HUES64 (cell line): ENCODE measurements around the gene FAM53A.
A peak's percentile ranks its signal among the peaks of the same experiment; 100 is the strongest.
"Not testable (repeated sequence)": the region's sequence is repeated elsewhere in the genome, so short reads cannot be mapped to it uniquely, and the experiment has no call there.

ENCODE experiments used
- H3K27ac ChIP-seq: 2 replicates; pipeline ENCODE4 v1.7.0; 2013; ENCODE audit warnings: low read depth, low read length, inconsistent platforms
- H3K27me3 ChIP-seq: 2 replicates; pipeline ENCODE4 v1.6.1; 2013; ENCODE audit warnings: mild to moderate bottlenecking, low read length; ENCODE audit not compliant: insufficient read depth
- H3K36me3 ChIP-seq: 2 replicates; pipeline ENCODE4 v1.6.1; 2013; ENCODE audit warnings: mild to moderate bottlenecking, low read length; ENCODE audit not compliant: insufficient read depth
- H3K4me1 ChIP-seq: 2 replicates; pipeline ENCODE4 v1.6.1; 2013; ENCODE audit warnings: mild to moderate bottlenecking, low read length, moderate library complexity; ENCODE audit not compliant: insufficient read depth
- H3K4me3 ChIP-seq: 2 replicates; pipeline ENCODE4 v1.5.1; 2013; ENCODE audit warnings: mild to moderate bottlenecking, low read length, moderate library complexity
- H3K9ac ChIP-seq: 2 replicates; pipeline ENCODE4 v1.6.1; 2013; ENCODE audit warnings: mild to moderate bottlenecking, low read depth, low read length
- H3K9me3 ChIP-seq: 2 replicates; pipeline ENCODE4 v1.6.1; 2013; ENCODE audit warnings: low read depth, low read length; ENCODE audit not compliant: insufficient read depth
- WGBS: fragments of 150-250, 120-280 bp; methylation state at CpG from one replicate; pipeline ENCODE4 v1.1.7; 2013; ENCODE audit warnings: missing lambda C conversion rate; 5-methylcytosine and 5-hydroxymethylcytosine counted together

Gene FAM53A

DNA sequence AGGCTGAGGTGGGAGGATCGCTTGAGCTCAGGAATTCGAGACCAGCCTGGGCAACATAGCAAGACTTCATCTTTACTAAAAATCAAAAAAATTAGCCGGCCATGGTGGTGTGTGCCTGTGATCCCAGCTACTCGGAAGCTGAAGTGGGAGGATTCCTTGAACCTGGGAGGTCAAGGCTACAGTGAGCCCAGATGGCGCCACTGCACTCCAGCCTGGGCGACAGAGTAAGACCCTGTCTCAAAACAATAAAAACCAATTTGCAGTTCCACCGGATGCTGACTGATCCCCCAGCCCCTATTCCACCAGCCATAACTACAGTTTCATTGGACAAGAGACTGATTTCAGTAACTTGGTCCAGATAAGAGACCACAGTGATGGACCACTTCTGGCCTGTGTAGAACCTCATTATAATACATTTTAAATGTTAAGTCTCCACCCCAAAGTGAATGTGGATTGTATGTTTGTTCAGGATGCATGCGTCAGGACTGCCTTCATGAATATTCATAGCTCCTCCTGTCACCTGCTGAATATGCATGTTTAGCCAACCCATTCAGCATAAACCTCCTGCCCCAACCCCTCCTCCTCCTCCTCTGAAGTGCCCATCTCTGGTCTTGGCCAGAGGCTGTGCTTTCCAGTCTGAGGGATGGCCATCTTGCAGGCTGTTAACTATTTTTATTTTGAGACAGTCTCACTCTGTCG is 30.3 kb upstream of the FAM53A start:
- no peaks in the 10 kb centered on the region for H3K9me3 ChIP-seq
- no peak overlapping the region for H3K9ac ChIP-seq

DNA sequence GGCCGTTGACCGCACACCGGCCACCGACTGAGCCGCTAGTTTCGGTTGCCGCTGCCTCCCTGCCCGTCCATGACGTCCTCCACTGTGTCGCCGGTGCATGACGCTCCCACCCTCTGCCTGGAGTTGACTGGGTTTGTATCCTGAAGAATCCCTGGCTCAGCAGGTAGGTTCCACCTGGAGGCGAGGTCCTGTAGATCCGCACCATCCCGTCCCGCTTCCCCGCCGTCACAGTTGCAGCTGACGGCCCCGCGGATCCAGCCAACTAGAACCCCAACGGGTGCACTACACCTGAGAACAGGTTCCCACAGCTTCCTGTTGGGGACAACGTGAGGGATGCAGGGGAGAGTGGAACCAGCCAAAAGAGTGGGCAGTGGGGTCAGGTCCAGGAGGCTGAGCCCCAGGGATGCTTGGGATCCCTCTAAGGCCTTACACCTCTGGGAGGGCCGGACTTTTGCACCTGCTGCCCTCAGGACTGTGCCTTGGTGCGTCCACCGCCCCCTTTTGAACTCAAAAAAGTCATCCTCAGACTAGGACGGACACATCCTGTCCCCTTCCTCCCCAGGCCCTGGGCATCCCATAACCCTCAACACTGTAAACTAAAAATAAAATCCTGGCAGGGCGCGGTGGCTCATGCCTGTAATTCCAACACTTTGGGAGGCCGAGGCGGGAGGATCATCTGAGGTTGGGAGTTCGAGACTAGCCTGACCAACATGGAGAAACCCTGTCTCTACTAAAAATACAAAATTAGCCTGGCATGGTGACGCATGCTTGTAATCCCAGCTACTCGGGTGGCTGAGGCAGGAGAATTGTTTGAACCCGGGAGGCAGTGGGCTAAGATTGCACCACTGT is 29.1 kb upstream of the FAM53A start:
- Histone ChIP-seq H3K9ac (peak overlapping the region; percentile 98), H3K27ac (peak overlapping the region; percentile 99; the same call in 1 of the 2 replicates), H3K27me3 (no peaks in the 10 kb centered on the region), H3K36me3 (peaks cover 33% of the 10 kb centered on the region), H3K9me3 (no peaks in the 10 kb centered on the region), H3K4me1 (no peaks in the 10 kb centered on the region), H3K4me3 (peak overlapping the region; percentile 81)
- WGBS = 30% methylated on average over 35 of the region's 35 CpGs

More for the DNA sequence above, 30.3 kb upstream of the FAM53A start:
- no peak overlapping the region for H3K4me3 ChIP-seq
- no peak overlapping the region for H3K27ac ChIP-seq
- WGBS = 86% methylated on average over 9 of the region's 9 CpGs
- H3K4me1 ChIP-seq = no peaks in the 10 kb centered on the region
- no peaks in the 10 kb centered on the region for H3K27me3 ChIP-seq
- peaks cover 27% of the 10 kb centered on the region for H3K36me3 ChIP-seq

DNA sequence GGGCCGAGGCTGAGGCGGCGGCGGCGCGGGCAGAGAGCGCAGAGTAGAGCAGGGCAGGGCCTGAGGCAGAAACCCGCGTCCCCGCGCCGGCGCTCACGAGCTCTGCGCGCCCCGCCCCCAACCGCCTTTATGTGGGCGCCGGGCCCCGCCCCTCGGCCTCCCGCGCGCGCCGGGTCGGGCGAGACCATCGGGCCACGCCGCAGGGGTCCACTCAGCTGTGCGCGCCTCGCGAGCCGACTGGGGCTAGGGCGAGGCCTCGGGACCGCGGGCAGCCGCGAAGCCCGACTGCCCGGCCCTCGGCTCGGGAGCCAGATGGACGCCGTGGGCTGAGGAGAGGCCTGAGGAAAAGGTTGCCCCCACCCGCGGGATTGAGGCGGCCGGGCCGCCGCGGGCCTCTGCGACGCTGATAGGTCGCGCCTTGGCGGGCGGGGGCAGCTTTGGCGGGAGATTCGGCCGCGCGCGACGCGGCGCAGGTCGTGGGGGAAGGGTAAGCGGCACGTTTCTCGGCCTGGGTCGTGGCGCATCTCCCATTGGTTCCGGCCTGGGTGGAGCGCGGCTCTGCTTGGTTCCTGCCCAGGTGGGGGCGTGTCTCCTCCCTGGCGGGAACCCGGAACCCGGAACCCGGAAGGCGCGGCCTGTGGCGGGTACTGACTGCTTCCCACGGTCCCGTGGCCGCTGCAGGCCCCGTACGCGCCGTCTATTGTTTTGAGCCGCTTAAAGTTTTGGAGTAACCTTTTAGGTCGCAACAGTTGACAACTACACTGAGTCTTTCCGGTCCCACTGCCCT is 28.3 kb upstream of the FAM53A start, which contains the start of gene SLBP:
Gene SLBP (minus strand): TSS at position 104 of the 787 bp plus-strand sequence. CDS start 131 bp downstream, outside the sequence.
- H3K9ac ChIP-seq = peak within 1 kb of the TSS; percentile 98
- no peaks in the 10 kb centered on the region for H3K9me3 ChIP-seq
- peak within 1 kb of the TSS; percentile 99 for H3K27ac ChIP-seq
- H3K4me3 ChIP-seq = peak within 1 kb of the TSS; percentile 81
- H3K27me3 ChIP-seq = no peaks in the 10 kb centered on the region
- no peaks in the 10 kb centered on the region for H3K4me1 ChIP-seq
- under 1% methylated on average over 98 of the region's 98 CpGs for WGBS
- H3K36me3 ChIP-seq = peaks cover 28% of the 10 kb centered on the region

DNA sequence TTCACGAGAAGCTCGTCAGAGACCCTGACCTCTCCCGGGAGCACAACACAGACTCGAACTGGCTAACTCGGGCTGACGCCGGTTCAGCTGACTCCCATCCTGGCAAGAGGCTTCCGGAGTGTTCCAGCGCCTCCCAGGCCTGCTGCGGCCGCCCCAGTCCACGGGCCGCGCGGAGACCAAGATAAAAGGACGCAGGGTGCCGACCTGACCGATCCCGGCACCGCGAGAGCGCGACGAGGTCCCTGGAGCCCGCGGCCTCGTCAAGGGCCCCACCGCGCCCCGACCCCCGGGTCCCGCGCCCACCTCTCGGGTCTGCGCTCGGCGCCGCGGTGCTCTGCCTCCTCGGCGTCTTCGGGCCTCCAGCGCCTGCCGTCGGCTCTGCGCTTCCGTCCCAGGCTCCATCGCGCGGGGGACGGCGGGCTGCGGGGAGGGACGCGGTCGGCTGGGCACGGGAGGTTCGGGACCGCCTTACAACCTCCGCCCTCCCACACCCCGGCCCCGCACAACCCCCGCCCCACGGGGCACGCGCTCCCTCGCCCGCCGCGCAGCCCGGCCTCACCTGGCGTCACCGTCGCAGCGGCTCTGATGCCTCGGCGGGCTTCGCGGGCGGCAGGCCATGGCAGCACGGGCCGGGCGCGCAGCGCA is 27.6 kb upstream of the FAM53A start:
- peak overlapping the region; percentile 99; the same call in 1 of the 2 replicates for H3K27ac ChIP-seq
- peaks cover 25% of the 10 kb centered on the region for H3K36me3 ChIP-seq
- peak overlapping the region; percentile 98 for H3K9ac ChIP-seq
- no peaks in the 10 kb centered on the region for H3K9me3 ChIP-seq
- H3K27me3 ChIP-seq = no peaks in the 10 kb centered on the region
- H3K4me1 ChIP-seq = no peaks in the 10 kb centered on the region
- H3K4me3 ChIP-seq = peak overlapping the region; percentile 81
- WGBS = under 1% methylated on average over 85 of the region's 85 CpGs

DNA sequence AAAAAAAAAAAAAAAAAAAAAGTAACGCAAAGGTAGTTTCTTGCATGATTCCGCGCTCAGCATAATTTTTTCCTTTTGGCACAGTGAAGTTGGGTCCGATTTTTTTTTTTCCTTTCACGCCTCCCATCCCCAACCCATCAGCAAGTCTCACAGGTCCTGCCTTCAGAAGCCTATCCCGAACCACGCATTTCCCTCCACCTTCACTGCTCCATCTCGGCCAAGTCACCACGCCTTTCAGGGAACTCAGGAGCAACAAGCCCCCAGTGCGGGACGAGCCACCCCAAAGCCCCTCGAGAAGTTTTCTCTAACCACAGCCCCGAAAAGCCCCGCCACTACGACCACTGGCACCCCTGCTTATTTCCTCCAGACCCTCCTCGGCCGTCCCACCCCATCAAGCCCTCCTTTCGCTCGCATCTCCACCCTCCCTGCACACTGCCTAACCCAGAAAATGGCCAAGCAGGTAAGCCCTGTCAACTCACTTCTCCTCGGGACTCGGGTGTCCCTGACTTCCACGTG is 27.0 kb upstream of the FAM53A start:
- H3K36me3 ChIP-seq = peaks cover 29% of the 10 kb centered on the region
- no peaks in the 10 kb centered on the region for H3K27me3 ChIP-seq
- H3K9me3 ChIP-seq = no peaks in the 10 kb centered on the region
- peak overlapping the region; percentile 98 for H3K9ac ChIP-seq
- H3K4me3 ChIP-seq = peak overlapping the region; percentile 81
- H3K4me1 ChIP-seq = no peaks in the 10 kb centered on the region
- H3K27ac ChIP-seq = no peak overlapping the region
- 24% methylated on average over 22 of the region's 22 CpGs for WGBS

DNA sequence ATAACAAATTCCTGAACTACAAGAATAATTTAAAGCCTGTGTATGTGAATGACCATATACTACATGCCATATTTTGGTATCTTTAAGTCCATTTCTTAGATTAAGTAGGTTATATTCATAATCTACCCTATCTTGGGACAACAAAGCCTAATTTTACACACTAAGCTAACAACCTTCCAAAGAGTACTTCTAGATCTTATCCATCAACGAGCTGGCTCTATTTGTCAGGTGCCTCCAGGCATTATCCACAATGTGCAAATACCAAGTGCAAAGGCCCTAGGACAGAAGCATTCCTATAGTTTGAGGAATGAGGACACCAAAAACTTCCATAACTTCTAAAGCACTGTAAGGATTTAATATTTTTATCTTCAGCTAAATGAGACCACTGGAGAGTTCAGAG is 24.5 kb upstream of the FAM53A start:
- Histone ChIP-seq H3K36me3 (peaks cover 54% of the 10 kb centered on the region), H3K9ac (no peak overlapping the region), H3K27me3 (no peaks in the 10 kb centered on the region), H3K4me1 (no peaks in the 10 kb centered on the region), H3K9me3 (no peaks in the 10 kb centered on the region), H3K27ac (no peak overlapping the region), H3K4me3 (no peak overlapping the region)
- WGBS = 73% methylated on average over 1 of the region's 1 CpG

DNA sequence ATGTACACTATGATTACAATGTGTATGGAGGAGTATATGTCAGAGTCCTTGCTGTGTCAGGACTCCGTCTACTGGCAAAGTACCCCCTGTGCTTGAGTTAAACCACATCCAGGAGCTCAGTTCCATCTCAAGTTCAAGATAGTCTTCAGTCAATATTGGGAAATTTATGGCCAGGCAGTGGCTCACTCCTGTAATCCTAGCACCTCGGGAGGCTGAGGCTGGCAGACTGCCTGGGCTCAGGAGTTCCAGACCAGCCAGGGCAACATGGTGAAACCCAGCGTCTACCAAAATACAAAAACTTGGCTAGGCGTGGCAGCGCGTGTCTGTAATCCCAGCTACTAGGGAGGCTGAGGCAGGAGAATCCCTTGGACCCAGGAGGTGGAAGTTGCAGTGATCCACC is 22.2 kb upstream of the FAM53A start:
- H3K4me1 ChIP-seq = no peaks in the 10 kb centered on the region
- no peak overlapping the region for H3K27ac ChIP-seq
- WGBS = 97% methylated on average over 6 of the region's 6 CpGs

DNA sequence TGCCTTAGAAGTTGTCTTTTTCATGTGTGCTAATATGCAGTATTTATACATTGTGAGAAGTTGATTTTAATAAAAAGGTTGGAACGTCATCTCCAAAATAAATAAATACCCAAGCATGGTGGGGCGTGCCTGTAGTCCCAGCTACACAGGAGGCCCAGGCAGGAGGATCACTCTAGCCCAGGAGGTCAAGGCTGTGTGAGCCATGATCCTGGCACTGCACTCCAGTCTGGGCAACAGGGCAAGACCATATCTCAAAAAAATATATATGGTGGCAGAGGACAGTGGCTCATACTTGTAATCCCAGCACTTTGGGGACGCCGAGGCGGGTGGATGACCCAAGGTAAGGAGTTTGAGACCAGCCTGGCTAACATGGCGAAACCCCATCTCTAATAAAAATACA is 21.6 kb upstream of the FAM53A start:
- Histone ChIP-seq H3K27me3 (no peaks in the 10 kb centered on the region), H3K9ac (no peak overlapping the region), H3K27ac (no peak overlapping the region), H3K4me1 (no peaks in the 10 kb centered on the region), H3K36me3 (peaks cover 73% of the 10 kb centered on the region), H3K4me3 (no peak overlapping the region), H3K9me3 (no peaks in the 10 kb centered on the region)
- WGBS = 98% methylated on average over 6 of the region's 6 CpGs

More for the DNA sequence above, 22.2 kb upstream of the FAM53A start:
- Histone ChIP-seq H3K9me3 (no peaks in the 10 kb centered on the region), H3K36me3 (peaks cover 71% of the 10 kb centered on the region), H3K4me3 (no peak overlapping the region), H3K27me3 (no peaks in the 10 kb centered on the region), H3K9ac (no peak overlapping the region)

DNA sequence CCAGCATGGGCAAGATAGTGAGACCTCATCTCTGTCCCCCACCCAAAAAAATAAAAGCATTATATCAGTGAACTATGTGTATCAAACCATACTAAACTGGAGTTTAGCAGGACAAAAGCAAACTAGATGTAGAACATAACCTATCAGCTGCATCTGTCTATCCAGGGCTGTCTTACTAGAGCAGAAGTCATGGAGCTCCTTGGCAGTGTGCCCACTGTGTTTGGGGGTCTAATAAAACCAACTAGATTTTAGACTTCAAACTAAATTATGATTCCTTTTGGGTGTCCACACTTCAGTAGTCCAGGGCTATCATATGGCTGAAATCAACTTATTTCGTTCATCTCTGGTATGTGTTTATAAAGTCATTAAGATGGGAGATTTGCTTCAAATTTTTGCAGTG is 19.8 kb upstream of the FAM53A start:
- 100% methylated on average over 1 of the region's 1 CpG for WGBS
- Histone ChIP-seq H3K36me3 (peaks cover 78% of the 10 kb centered on the region), H3K27ac (no peak overlapping the region), H3K4me3 (no peak overlapping the region), H3K27me3 (no peaks in the 10 kb centered on the region), H3K9ac (no peak overlapping the region), H3K9me3 (no peaks in the 10 kb centered on the region), H3K4me1 (no peaks in the 10 kb centered on the region)

DNA sequence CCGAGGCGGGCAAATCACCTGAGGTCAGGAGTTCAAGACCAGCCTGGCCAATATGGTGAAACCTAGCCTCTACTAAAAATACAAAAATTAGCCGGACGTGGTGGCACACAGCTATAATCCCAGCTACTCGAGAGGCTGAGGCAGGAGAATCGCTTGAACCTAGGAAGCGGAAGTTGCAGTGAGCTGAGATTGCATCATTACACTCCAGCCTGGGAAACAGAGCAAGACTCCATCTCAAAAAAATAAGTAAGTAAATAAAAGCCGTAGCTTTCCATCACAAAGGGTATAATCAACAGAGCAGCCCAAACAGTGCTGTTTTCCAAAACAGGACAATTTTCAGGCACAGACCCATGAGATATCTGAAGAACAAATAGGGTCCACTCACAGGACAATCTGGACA is 17.6 kb upstream of the FAM53A start:
- WGBS = 96% methylated on average over 8 of the region's 8 CpGs
- not testable (repeated sequence) for H3K9me3 ChIP-seq, H3K4me3 ChIP-seq, H3K9ac ChIP-seq, H3K4me1 ChIP-seq, H3K27ac ChIP-seq, H3K27me3 ChIP-seq
- H3K36me3 ChIP-seq = peaks cover 86% of the 10 kb centered on the region
